GM19455 (cell line): ENCODE measurements around the gene SNX14.
"Not testable (repeated sequence)": the region's sequence is repeated elsewhere in the genome, so short reads cannot be mapped to it uniquely, and the experiment has no call there.

Experiments used
- ATAC-seq: cut with Tn5 transposase; IDR thresholded peaks from one replicate; pipeline ENCODE4 v1.9.1; 2021; ENCODE audit not compliant: unreplicated experiment

Gene SNX14

DNA sequence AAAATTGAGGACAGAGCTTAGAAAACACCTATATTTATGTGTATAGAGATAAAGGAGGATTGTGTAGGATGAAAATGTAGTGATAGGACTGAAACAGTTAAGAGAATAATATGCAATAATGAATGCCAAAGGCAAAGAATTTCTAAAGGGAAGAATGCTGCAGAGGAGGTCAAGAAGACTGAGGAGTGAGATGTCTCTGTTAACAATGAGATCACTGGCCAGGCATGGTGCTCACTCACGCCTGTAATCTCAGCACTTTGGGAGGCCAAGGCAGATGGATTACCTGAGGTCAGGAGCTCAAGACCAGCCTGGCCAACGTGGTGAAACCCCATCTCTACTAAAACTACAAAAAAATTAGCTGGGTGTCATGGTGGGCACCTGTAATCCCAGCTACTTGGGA lies 69.4 kb downstream of the SNX14 start:
- ATAC-seq = not testable (repeated sequence)

DNA sequence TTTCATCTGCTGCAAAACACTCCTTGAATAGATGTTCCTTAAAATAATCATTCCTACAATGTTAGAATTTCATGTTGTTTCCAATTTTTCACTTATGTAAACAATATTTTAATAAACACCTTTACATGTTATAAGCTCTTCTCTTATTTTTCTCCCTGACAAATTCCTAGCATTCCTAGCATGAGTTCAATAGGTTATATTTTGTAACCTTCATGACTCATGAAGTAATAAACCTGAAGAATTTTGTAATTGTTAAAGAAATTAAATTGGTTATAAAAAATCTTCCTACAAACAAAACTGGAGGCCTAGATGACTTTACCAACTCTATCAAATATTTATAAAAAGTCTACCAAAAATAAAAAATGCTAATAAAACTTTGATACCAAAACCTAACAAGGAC lies 77.5 kb downstream of the SNX14 start:
- ATAC-seq = no peak

DNA sequence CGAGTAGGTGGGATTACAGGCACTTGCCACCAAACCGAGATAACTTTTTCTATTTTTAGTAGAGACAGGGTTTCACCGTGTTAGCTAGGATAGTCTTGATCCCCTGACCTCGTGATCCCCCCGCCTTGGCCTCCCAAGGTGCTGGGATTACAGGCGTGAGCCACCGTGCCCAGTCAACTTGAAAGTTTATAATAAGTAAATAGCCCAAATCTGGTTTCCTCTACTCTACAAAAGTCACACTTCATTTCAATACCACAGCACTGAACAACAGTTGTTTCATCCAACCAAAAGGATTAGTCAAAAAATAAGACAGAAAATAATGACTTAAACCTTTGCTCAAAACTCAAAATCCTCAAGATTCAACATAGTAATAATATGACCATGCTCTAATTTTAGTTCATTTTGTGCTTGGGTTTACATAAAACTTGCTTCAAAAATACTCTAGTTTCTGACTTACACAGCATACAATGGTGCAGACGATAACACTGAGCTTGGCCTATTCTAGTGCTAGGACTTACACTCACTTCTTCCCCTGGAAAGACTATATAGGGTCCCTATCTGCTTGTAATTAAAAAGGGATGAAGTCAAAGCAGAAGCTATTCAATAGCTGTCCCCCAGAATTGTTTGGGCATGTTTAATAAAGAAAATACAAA lies 87.1 kb downstream of the SNX14 start:
- ATAC-seq = no peak

DNA sequence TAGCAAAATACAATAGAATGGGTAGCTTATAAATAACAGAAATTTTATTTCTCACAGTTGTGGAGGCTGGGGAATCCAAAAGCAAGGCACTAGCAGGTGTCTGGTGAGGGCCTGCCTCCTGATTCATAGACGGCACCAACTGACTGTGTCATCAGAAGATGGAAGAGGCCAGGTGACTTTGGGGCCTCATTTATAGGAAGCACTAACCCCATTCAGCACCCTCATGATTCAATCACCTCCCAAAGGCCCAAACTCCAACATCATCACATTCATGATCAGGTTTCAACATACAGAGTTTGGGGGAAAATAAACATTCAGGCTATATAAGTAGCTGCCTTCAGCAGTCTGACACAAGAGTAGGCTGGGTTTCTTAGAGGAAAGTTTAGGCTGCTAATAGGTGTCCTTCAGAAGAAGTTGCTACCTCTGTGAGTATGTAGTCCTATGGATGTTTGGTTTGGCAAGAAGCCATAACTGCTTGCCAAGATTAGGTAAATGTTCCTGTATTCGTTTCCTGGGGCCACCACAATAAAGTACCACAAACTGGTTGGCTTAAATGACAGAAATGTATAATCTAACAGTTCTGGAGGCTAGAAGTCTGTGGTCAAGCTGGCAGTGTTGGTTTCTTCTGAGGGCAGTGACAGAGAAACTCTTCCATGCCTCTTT lies 94.9 kb downstream of the SNX14 start:
- no peak for ATAC-seq

DNA sequence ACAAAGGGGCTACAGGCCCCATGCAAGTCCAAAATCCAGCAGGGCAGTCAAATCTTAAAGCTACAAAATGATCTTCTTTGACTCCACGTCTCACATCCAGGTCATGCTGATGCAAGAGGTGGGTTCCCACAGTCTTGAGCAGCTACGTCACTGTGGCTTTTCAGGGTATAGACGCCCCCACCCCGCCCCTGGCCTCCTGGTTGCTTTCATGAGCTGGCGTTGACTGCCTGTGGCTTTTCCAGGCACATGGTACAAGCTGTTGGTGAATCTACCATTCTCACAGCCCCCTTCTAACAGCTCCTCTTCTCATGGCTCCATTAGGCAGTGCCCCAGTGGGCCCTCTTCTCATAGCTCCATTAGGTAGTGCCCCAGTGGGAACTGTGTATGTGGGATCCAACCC lies 96.8 kb downstream of the SNX14 start:
- ATAC-seq = no peak

DNA sequence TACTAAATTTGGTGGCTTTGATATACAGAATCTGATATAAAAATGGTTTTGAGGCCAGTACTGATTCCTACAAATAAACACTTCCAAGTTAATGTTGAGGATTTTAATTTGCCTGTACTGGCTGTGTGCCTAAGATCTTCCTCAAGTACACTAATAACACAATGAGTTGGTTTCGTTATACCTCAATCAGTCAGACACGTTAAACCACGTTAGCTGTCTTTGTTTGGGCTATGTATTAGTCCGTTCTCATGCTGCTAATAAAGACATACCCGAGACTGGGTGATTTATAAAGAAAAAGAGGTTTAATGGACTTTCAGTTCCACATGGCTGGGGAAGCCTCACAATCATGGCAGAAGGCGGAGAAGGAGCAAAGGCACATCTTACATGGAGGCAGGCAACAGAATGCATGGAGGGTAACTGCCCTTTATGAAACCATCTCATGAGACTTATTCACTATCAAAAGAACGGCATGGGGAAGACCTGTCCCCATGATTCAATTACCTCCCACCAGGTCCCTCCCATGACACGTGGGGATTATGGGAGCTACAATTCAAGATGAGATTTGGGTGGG lies 97.6 kb downstream of the SNX14 start:
- no peak for ATAC-seq

DNA sequence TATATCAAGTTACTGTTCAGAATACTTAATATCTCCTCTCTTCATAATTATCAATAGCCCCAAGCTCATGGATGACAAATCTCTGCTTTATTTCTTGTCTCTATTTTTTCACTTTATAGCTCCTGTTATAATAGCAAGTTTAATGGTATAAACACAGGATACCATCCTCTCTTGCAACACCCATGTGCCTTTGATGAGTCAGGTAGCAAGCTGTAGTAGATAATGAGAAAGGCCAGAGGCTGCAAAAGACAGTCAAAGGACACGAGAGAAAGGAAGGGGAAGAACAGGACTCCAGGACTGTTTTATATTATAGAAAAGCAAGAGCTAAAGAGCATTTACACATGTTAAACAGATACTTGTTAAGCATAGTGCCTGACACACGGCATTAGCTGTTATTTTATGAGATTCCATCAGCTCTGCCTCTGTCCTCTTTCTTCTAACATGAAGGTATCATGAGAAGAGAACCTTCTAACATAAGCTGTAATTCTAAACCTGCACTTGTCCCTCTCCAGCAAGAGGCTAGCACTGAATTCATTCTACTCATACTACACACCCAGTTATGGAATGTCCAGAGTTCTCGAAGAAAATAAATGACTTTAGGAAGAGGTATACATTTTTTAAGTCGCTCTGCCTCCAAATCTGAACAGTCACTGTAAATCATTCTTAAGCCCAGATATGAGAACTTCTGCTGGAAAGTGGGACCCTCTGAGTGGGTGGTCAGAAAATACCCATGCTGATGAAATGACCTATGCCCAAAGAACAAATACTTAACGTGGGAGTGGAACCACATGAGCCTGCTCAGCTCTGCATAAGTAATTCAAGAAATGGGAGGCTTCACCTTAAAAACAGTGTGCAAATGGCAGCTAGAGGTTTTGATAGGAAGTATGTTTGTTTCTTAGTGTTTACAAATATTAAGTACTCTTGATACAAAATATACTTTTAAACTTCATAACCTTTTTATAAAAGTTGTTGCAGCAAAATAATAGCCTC lies 98.8 kb downstream of the SNX14 start:
- ATAC-seq = no peak

DNA sequence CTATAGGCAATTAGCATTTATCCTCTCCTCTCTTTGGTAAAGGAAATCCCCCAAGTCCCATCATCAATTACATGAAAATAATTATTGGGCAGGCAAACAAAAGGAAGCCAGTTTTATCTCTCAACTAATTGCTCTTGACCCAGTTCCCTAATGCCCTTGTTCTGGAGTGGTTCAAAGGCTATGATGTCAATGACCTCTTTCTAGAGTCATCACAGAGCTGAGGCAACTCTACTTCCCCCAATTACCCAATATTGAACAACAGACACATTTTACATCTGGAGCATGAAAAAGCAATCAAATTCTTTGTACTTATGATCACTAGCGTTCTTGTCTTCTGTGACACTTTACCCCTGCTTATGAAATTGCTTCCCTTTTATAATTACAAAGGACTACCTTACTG lies 100.3 kb downstream of the SNX14 start:
- ATAC-seq = no peak

DNA sequence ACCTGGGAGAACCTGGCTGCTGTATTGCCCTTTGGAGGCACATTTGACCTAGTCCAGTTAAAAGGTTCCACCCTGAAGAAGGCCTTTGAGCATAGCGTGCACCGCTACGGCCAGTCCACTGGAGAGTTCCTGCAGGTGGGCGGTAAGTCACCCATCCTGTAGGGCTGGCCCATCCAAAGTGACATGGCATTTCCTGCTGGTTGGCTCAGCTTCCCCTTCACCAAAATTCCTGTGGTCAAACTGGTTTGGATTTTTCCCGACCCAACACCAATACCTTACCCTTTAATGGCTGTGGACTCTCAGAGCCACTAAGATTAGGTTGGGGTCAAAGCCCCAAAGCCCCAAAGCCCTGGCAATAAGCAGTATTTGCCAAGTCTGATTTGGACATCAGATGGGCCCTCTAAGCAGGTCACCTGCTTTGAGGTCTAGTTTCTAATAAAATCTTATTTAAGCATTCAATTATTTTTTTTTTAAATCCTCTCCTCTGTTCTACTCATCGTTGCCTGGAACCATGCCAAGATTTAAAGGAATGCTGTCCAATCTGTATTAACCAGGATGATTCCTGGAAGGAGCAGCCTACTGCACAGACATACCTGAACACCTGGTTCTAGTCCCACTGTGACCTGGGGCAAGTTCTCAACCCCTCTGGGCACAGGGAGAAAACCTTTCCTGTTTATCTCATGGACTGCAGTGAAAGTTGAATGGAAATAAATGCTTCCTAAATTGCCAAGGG lies 103.0 kb downstream of the SNX14 start:
- ATAC-seq = no peak

DNA sequence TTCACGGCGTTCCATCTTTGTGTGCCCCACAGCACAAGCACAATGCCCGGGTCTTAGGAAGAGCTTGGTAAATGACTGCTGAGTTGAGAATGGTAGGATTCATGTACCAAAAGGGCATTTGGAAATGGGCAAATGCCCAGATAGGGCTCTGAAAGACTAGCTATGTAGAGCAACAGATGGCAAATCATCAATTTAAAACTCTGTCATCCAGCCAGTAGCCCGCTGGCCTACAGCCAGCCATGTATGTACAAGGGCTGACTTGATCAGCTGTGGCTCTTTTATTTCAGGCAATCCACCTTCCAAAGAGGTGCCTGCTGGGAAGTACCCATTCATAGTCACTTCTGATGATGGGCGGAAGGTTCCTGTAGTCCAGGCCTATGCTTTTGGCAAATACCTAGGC lies 108.7 kb downstream of the SNX14 start:
- no peak for ATAC-seq

DNA sequence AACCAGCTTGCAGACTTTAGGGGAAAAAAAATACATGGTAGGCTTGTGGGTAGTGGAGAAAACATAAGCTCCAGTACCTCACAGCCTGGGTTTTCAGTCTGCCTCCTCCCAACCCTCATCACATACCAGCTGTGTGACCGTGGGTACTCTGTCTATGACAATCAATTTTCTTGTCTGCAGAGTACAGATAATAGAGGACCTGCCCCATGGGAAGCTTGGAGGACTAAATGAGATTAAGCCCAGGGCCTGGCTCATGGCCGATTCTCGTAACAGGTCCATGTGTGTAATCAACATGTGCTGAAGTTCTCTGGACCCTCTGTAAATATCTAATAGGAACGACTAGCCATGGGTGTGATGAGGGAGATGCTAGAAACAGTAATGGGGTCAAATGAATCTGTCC lies 109.8 kb downstream of the SNX14 start:
- no peak for ATAC-seq

DNA sequence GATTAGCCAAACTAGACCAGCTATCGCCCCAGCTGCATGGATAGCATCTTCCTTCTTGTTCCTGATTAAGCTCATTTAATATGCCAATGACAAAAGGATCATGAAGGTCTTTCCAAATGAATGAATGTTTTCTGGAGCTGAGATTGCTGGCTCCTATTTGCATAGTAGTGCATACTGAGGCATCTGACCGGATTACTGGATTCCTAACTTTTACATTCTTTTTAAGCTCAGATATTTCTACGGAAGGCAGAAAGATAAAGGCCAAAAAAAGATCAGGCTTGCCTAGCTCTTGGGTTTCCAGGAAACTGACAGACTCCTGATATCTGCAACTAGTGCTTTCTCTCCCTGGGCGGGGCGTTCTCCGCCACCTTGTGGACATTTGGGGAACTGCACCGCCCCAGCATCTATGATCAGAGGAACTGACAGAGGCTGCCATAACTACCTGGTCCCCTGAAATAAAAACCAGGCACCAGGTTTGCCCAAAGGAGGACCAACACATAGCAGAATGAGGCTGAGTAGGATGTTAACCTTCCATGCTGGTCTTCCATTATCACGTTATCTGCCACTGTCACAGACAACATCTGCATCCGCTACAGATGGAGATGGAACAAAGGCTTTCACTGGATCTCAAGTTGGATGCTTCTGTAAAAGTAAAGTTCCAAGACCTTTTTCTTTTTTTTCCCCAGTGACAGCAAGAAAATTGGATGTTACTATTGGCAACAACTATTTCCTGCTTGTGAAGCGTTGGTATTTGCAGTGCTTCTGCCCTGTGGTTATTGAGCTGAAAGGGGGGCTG lies 110.6 kb downstream of the SNX14 start:
- peak; percentile 88 for ATAC-seq

DNA sequence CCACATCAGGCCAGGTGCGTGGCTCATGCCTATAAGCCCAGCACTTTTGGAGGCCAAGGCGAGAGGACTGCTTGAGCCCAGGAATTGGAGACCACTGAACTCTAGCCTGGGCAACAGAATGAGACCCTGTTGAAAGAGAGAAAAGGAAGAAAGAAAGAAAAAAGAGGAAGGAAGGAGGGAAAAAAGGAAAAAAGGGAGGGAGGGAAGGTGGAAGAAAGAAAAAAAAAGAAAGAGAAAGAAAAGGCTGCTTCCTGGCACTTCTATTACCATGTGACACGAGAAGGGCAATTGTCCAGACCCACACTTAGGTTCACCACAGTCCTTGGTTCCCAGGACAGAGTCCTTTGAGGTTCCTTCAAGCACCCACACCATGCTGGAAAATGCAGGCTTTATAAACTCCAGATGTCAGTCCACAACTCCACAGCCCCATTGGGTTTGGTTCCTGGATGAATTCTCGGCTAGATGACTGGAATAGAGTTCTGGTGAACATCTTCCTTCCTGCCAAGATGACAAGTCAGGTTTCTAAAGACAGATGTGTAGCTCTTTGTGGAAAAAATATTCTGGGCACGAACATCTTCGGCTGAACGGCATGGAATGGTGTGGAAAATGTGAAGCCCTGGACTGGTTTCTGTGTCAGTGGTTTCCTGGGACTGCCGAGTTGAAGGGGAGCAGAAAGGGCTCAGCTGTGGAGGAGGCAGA lies 111.3 kb downstream of the SNX14 start:
- ATAC-seq = peak; percentile 12

DNA sequence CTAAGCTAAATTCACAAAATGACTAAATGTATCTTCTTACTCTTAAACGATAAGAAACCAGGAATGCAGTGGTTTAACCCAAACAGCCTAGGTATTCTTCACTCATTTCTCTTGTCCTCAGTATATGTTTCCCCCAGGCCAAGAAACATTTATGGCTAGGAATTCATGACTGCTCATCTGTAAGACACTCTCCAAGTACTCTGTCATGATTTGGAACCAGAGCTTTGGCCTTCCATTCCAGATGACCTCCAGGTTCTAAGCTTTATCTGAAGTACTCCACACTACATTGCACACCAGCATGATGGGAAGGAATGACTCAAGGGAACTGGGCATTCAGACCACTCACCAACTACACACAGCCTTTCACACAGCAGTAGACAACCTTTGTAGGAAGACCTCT lies 114.5 kb downstream of the SNX14 start:
- ATAC-seq = no peak

DNA sequence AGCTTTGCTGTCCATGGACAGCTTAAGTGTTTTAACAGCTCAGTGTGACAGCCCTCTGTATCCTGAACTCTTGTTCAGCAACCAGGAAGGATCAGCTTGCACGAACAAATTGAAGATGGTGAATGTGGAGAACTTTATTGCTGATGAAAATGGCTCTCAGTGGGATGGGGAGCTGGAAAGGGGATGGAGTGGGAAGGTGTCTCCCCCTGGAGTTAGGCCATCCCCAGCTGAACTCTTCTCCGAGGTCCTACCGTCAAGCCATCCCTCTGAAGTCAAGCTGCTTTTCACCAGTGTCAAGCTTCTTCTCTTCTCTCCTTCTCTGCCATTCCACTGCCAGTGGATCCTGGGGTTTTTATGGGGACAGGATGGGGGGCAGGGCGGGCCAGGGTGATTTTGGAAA lies 117.1 kb downstream of the SNX14 start:
- ATAC-seq = no peak

DNA sequence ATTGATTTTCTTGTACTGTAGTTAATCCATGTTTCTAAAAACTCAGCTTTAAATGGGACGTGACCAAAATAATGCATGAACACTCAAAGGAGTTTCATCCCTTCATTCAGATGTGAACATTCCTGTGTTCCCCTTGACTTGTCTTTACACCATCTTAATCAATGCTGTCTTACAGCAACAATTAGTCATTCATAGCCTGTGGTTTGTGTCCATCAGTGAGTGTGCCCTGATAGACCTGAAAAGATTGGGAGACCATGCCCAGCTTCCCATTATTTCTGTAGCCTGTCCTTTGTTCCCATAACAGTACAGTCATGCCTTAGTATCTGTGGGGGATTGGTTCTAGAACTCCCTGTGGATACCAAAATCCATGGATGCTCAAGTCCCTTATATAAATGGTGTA lies 119.9 kb downstream of the SNX14 start:
- ATAC-seq = no peak

DNA sequence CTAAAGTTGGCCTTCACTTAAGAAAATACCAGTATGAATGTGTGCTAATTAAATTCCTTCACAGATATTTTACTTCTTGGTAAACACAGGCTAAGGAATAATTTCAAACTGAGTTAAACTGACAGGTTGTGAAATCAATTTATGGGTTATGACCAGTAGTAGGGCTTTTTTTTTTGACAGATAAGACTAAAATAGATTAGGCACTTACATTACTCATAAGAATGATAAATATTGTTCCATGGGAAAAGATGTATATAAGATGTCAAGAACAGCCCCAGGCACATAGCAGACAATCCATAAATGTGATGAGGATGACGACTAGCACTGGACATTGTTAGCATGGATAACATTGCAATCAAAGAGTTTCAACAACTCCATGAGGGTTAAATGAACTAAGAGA lies 120.9 kb downstream of the SNX14 start:
- ATAC-seq = no peak

DNA sequence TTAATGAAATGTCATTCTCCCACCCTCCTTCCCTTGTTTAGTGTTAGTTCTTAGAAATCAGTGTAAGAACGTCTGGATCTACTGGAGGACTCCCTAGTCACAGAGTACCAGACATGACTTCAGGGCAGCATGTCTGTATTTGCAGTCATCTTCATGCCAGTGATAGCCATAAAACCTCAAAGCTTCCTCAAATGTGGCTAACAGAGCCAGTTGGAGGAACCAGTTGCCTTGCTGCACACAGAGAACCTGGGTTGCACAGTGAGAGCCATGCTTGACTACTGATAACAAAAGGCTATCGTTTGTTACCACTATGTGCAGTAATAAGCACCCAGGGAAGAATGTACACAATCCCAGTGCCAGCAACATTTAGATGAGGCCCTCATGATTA lies 123.6 kb downstream of the SNX14 start:
- no peak for ATAC-seq

DNA sequence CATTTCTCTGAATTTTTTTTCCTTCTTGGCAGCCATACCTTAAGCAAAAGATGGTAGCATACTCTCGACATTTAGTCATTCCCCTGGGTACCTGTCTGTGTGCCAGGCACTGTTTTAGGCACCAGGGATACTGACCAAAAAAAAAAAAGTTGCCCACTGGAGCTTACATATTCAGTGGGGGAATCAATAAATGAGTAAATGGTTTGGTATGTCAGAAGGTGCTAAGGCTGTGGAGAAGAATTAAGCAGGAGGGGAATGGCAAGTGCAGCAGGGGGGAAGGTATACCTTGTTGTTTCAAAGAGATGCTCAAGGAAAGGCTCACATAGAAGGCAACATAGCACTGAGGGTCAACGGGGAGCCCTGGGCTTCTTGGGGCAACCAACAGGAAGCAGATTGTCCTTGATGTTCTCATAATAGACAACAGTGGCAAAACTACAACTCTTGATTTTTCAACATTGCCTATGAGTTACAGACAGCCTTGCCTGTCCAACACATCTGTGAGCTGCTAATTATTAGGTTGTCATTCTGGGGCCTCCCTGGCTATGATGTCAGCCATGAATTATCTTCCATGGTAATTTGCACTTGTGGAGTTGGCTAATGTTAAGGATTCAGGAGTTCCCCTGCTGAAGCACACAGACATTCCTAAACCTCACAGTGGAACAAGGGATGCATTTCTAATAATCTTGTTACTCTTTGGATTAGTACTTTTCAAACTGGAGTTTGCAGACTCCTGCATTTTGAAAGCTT lies 124.2 kb downstream of the SNX14 start:
- ATAC-seq = no peak
